SU-DHL-6 (cell line): ENCODE data around the gene PRKD1.

Source experiments
- H2AFZ ChIP-seq: fragments of 200-600 bp; sonication (generic); 2 replicates; pipeline ENCODE4 v1.6.1; 2014; ENCODE audit warnings: low read depth, mild to moderate bottlenecking, moderate library complexity, mixed read lengths, antibody characterized with exemption, low read length; ENCODE audit not compliant: severe bottlenecking
- H3F3A ChIP-seq: fragments of 200-600 bp; shearing (Covaris generic); 2 replicates; pipeline ENCODE4 v1.6.0; 2016; ENCODE audit warnings: antibody characterized with exemption, mild to moderate bottlenecking; ENCODE audit not compliant: insufficient read depth
- H3K27ac ChIP-seq: fragments of 200-600 bp; sonication (generic); 2 replicates; pipeline ENCODE4 v1.5.1; 2016; ENCODE audit warnings: low read depth, mild to moderate bottlenecking, low read length, moderate library complexity, mixed read lengths
- H3K27me3 ChIP-seq: fragments of 200-600 bp; sonication (generic), shearing (Covaris generic); 2 replicates; pipeline ENCODE4 v1.6.0; 2014; ENCODE audit warnings: mild to moderate bottlenecking, low read length
- H3K36me3 ChIP-seq: fragments of 200-600 bp; sonication (generic); 2 replicates; pipeline ENCODE4 v1.6.1; 2014; ENCODE audit warnings: mild to moderate bottlenecking, low read length, mixed read lengths
- H3K4me2 ChIP-seq: fragments of 300-600, 200-600 bp; shearing (Covaris generic), sonication (generic); 2 replicates; pipeline ENCODE4 v1.6.0; 2014; ENCODE audit warnings: low read length, low read depth, mild to moderate bottlenecking; ENCODE audit not compliant: poor library complexity, severe bottlenecking
- H3K4me3 ChIP-seq: fragments of 200-600 bp; sonication (generic); 2 replicates; pipeline ENCODE4 v1.5.1; 2014; ENCODE audit warnings: antibody characterized with exemption, low read length, mild to moderate bottlenecking, mixed read lengths; ENCODE audit not compliant: insufficient read depth, poor library complexity, severe bottlenecking
- H3K79me2 ChIP-seq: fragments of 200-600 bp; sonication (generic); 2 replicates; pipeline ENCODE4 v1.6.1; 2014; ENCODE audit warnings: mild to moderate bottlenecking, low read length, moderate library complexity; ENCODE audit not compliant: insufficient read depth
- H3K9ac ChIP-seq: fragments of 200-600 bp; sonication (generic); 2 replicates; pipeline ENCODE4 v1.7.0; 2014; ENCODE audit warnings: mild to moderate bottlenecking, low read length
- H3K9me2 ChIP-seq: fragments of 200-600 bp; sonication (generic); replicated peaks from 2 replicates; pipeline ENCODE4 v1.6.1; 2014; ENCODE audit warnings: low read length; ENCODE audit not compliant: insufficient read depth
- H3K9me3 ChIP-seq: fragments of 200-600 bp; sonication (generic); 2 replicates; pipeline ENCODE4 v1.6.1; 2014; ENCODE audit warnings: low read length, mixed read lengths; ENCODE audit not compliant: insufficient read depth
- H4K20me1 ChIP-seq: fragments of 200-600 bp; sonication (generic); 2 replicates; pipeline ENCODE4 v1.6.1; 2014; ENCODE audit warnings: low read depth, mild to moderate bottlenecking, antibody characterized with exemption, low read length, moderate library complexity, mixed read lengths
- CTCF ChIP-seq: fragments of 200-600 bp; sonication (generic); IDR thresholded peaks from one replicate; pipeline ENCODE4 v1.5.1; 2017; ENCODE audit warnings: antibody characterized with exemption, mild to moderate bottlenecking, low read length, moderate library complexity; ENCODE audit not compliant: insufficient read depth, poor library complexity, severe bottlenecking
- EZH2phosphoT487 ChIP-seq: fragments of 200-600 bp; sonication (generic), shearing (Covaris generic); conservative IDR thresholded peaks from 2 replicates; pipeline ENCODE4 v1.6.1; 2018; ENCODE audit warnings: mild to moderate bottlenecking, antibody characterized with exemption, low read length, moderate library complexity, mixed read lengths

PRKD1 gene

GRCh38 chr14:29749327-29749726 is 178.3 kb downstream of the PRKD1 start:
- no peaks in the 10 kb centered on the region for H3K27me3 ChIP-seq
- H3K4me2 ChIP-seq, result no peak overlapping the region
- no peaks in the 10 kb centered on the region for H3K79me2 ChIP-seq
- H3K9me2 ChIP-seq, result no peaks in the 10 kb centered on the region
- no peaks in the 10 kb centered on the region for H4K20me1 ChIP-seq
- no peak for TF ChIP-seq EZH2phosphoT487
- TF ChIP-seq CTCF, result no peak
- H3K36me3 ChIP-seq, result no peaks in the 10 kb centered on the region
- no peak overlapping the region for H2AFZ ChIP-seq
- no peak overlapping the region for H3K9ac ChIP-seq
- no peak overlapping the region for H3K27ac ChIP-seq
- H3F3A ChIP-seq, result no peaks in the 10 kb centered on the region
- no peak overlapping the region for H3K4me3 ChIP-seq
- no peaks in the 10 kb centered on the region for H3K9me3 ChIP-seq

GRCh38 chr14:29745863-29746262 is 181.8 kb downstream of the PRKD1 start:
- Histone ChIP-seq H3F3A (no peaks in the 10 kb centered on the region), H3K36me3 (no peaks in the 10 kb centered on the region), H3K27ac (no peak overlapping the region), H3K9me3 (no peaks in the 10 kb centered on the region), H2AFZ (no peak overlapping the region), H3K4me2 (no peak overlapping the region), H3K27me3 (no peaks in the 10 kb centered on the region), H3K4me3 (no peak overlapping the region), H3K79me2 (no peaks in the 10 kb centered on the region), H3K9ac (no peak overlapping the region), H4K20me1 (no peaks in the 10 kb centered on the region), H3K9me2 (no peaks in the 10 kb centered on the region)
- TF ChIP-seq CTCF (no peak), EZH2phosphoT487 (no peak)

GRCh38 chr14:29743531-29743930 is 184.1 kb downstream of the PRKD1 start:
- Histone ChIP-seq H3K79me2 (no peaks in the 10 kb centered on the region), H3K9me3 (no peaks in the 10 kb centered on the region)

More at GRCh38 chr14:29743531-29743930, 184.1 kb downstream of the PRKD1 start:
- no peak overlapping the region for H3K9ac ChIP-seq
- H3K27ac ChIP-seq, result no peak overlapping the region
- no peaks in the 10 kb centered on the region for H3K9me2 ChIP-seq
- no peak overlapping the region for H3K4me3 ChIP-seq
- H2AFZ ChIP-seq, result no peak overlapping the region
- no peak for TF ChIP-seq EZH2phosphoT487
- no peak for TF ChIP-seq CTCF
- no peaks in the 10 kb centered on the region for H3K27me3 ChIP-seq
- H4K20me1 ChIP-seq, result no peaks in the 10 kb centered on the region
- no peaks in the 10 kb centered on the region for H3K36me3 ChIP-seq
- H3K4me2 ChIP-seq, result no peak overlapping the region
- no peaks in the 10 kb centered on the region for H3F3A ChIP-seq
